ENCODE data around the gene GRIK3.

DNA sequence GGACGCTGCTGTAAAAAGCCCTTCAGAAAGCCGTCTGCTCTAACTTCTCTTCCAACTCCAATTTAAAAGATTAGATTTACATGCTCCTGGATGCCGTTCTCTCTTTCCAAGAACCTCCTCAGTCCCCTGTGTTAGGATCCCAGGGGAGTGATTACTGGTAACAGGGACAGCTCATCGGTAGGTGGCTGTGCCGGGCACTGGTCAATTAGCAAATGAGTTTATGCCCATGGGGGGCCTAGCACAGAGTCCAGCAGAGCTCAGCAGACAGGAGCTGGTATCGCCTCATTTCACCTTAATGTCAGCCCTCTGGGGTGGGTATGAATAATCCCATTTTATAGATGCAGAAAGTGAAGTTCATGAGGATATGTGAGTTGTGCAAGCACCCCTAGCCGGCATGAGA is 191.9 kb downstream of the GRIK3 start:
- TF ChIP-seq CTCF (IDR thresholded peaks at IDR 0.05), result no peak
- TF ChIP-seq EP300 (IDR thresholded peaks at IDR 0.05), result no peak

All from stomach (tissue), 4 donors.